ENCODE measurements around the gene RAPGEF3.
A peak's percentile ranks its signal among the peaks of the same experiment; 100 is the strongest.

Gene RAPGEF3

GRCh38 chr12:47774663-47775062 is 16.0 kb upstream of the RAPGEF3 start:
- H3K4me3 ChIP-seq (ENCODE audit: low read length), result no peak overlapping the region
- no peak for TF ChIP-seq CTCF (conservative IDR thresholded peaks at IDR 0.05; ENCODE audit: low read depth, low read length)
- no peak for DNase-seq (ENCODE audit: low read depth)

DNA sequence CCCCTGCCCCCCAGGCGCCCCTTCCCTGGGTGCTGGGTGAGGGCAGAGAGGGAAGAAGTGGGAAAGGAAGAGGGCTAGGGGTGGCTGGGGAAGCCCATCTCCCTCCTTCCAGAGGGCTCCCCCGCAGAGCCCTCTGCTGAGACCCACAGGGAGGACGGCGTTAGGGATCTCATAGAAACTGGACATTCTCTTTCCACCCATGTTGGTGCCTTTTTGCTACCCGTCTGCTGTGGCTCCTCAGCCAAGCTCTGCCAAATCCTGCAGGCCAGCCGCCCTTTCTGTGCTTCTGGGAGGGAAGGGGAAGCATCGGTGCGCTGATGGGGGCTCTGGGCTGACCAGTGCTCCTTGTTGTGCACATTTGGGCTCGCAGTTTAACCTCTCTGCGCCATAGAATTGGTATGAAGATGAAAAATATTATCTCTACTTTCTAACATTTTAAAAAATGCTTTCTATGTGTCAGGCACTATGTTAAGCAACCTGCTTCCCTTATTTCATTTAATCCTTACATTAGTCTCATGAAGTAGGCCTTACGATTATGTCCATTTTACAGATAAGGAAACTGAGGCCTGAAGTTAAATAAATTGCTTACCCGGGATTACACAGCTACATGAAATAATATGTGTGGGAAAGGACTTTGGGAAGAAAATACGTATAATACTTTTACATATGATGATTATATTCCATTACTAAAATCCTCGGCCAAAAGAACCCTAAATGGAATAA is 15.3 kb upstream of the RAPGEF3 start:
- TF ChIP-seq CTCF (conservative IDR thresholded peaks at IDR 0.05; ENCODE audit: low read depth, low read length), result no peak
- H3K4me3 ChIP-seq (ENCODE audit: low read length), result peak overlapping the region; percentile 55
- no peak for DNase-seq (ENCODE audit: low read depth)

DNA sequence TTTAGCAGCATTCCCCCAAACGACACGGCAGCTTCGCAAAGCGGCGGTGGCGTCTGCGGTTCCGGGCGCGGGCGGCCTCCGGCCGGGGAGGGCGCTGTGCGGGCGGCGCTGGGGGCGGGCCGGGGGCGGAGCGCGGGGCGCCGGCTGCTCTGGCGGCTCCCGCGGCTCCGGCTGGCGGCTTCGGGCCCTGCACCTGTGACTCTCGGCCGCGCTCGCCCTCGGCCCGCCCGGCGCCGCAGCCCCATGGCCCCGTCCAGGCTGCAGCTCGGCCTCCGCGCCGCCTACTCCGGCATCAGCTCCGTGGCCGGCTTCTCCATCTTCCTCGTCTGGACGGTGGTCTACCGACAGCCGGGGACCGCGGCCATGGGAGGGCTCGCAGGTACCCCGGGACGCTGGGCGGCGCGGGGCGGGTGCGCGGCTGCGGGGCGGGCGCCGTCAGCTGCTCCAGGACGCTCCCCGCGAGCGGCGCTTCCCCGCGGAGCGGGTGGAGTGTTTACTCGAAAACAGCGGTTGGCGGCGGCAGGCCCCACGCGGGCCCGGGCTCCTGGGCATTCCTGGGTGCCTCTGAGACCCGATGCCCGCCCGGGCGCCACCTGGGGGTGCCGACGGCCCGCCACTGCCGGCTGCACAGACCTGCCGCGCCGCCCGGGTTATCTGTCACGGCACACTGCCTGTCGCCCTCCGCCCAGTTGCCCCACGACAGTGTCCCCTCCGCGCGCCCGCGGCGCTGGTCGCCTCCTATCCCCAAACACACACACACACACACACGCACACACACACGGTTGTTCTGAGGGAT is 14.6 kb upstream of the RAPGEF3 start, which contains the start of gene SLC48A1:
Gene SLC48A1 (plus strand): TSS at position 177 of the 796 bp plus-strand sequence. CDS start 67 bp downstream, at position 244.
- TF ChIP-seq CTCF (conservative IDR thresholded peaks at IDR 0.05; ENCODE audit: low read depth, low read length), result peak; percentile 33
- DNase-seq (ENCODE audit: low read depth), result no peak
- H3K4me3 ChIP-seq (ENCODE audit: low read length), result peak within 1 kb of the TSS; percentile 62

DNA sequence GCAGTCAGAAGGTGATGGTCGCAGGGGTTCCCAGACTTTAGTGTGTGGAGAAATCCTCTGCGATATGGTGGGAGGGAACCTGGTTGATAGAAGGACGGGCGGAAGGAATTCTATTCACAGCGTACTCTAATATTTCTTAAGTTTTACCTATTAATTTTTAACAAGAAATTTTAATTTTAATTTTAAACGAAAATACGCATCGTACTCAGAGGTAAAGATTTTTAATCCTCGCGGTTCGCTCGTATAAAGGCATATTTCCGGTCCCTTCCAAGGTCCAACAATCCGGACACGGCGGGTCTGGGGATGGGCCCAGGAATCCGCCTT is 14.0 kb upstream of the RAPGEF3 start:
- no peak for DNase-seq (ENCODE audit: low read depth)
- peak overlapping the region; percentile 62 for H3K4me3 ChIP-seq (ENCODE audit: low read length)
- TF ChIP-seq CTCF (conservative IDR thresholded peaks at IDR 0.05; ENCODE audit: low read depth, low read length), result no peak

DNA sequence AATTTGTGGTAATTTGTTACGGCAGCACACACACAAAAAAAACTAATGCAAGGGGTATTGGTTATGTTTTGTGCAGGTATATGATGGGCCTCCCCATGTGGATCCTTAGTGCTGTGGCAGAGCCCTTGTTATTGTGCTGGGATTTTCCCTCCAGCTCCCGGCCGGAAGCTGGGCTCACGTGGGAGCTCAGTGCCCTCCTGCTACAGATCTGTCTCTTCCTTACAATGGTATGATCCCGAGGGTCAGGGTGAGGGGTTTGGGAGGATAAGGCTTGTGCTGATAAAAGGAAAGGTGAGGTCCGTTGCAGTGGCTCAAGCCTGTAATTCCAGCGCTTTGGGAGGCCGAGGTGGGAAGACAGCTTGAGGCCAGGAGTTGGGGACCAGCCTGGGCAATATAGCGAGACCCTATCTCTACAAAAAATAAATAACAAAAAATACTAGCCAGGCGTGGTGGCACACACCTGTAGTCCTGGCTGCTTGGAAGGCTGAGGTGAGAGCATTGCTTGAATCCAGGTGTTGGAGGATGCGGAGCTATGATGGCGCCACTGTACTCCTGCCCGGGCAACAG is 13.5 kb upstream of the RAPGEF3 start:
- no peak for DNase-seq (ENCODE audit: low read depth)
- H3K4me3 ChIP-seq (ENCODE audit: low read length), result no peak overlapping the region
- no peak for TF ChIP-seq CTCF (conservative IDR thresholded peaks at IDR 0.05; ENCODE audit: low read depth, low read length)

- no peak for DNase-seq (ENCODE audit: low read depth)
- no peak overlapping the region for H3K4me3 ChIP-seq (ENCODE audit: low read length)
- no peak for TF ChIP-seq CTCF (conservative IDR thresholded peaks at IDR 0.05; ENCODE audit: low read depth, low read length)
These were observed 12.6 kb upstream of the RAPGEF3 start for GRCh38 chr12:47771304-47771703.

All from retinal pigment epithelial cell (primary cell).